Activated T-cell treated with anti-CD3 and anti-CD28 coated beads, Interleukin-2, amount 50 U/mL, for 24 hours (primary cell): ENCODE results near the gene TRHDE.
"Not testable (repeated sequence)": the region's sequence is repeated elsewhere in the genome, so short reads cannot be mapped to it uniquely, and the experiment has no call there.

Experiments
- DNase-seq: peaks from one replicate; pipeline ENCODE4 v3.0.0-alpha.2; 2020
- H3K27ac Mint-ChIP-seq: 2 replicates; pipeline ENCODE4 v1.8.0; 2020; ENCODE audit warnings: mild to moderate bottlenecking, mixed read lengths
- H3K27me3 Mint-ChIP-seq: 2 replicates; pipeline ENCODE4 v1.8.0; 2020; ENCODE audit warnings: mixed read lengths
- H3K36me3 Mint-ChIP-seq: 2 replicates; pipeline ENCODE4 v1.8.0; 2020; ENCODE audit warnings: low read depth, mixed read lengths
- H3K4me1 Mint-ChIP-seq: 2 replicates; pipeline ENCODE4 v1.8.0; 2020; ENCODE audit warnings: low read depth, mixed read lengths
- H3K4me3 Mint-ChIP-seq: 2 replicates; pipeline ENCODE4 v1.8.0; 2020; ENCODE audit warnings: mild to moderate bottlenecking, moderate library complexity, mixed read lengths
- H3K9me3 Mint-ChIP-seq: 2 replicates; pipeline ENCODE4 v1.8.0; 2020; ENCODE audit warnings: mixed read lengths

The TRHDE gene

GRCh38 chr12:72510772-72511171, 238.6 kb downstream of the TRHDE start:
- no peaks in the 10 kb centered on the region for H3K36me3 Mint-ChIP-seq
- no peak for DNase-seq
- H3K27ac Mint-ChIP-seq: no peak overlapping the region
- no peaks in the 10 kb centered on the region for H3K4me1 Mint-ChIP-seq
- H3K27me3 Mint-ChIP-seq: no peaks in the 10 kb centered on the region
- H3K4me3 Mint-ChIP-seq: no peak overlapping the region
- peaks cover 7% of the 10 kb centered on the region for H3K9me3 Mint-ChIP-seq

- no peak for DNase-seq
- Mint-ChIP-seq H3K9me3 (peaks cover 7% of the 10 kb centered on the region), H3K27ac (no peak overlapping the region), H3K27me3 (no peaks in the 10 kb centered on the region), H3K36me3 (no peaks in the 10 kb centered on the region), H3K4me1 (no peaks in the 10 kb centered on the region), H3K4me3 (no peak overlapping the region)
Observed at GRCh38 chr12:72511498-72511897, 239.3 kb downstream of the TRHDE start.

GRCh38 chr12:72511906-72512305, 239.7 kb downstream of the TRHDE start:
- Mint-ChIP-seq H3K4me1 (no peaks in the 10 kb centered on the region), H3K27me3 (no peaks in the 10 kb centered on the region), H3K36me3 (no peaks in the 10 kb centered on the region), H3K9me3 (peaks cover 6% of the 10 kb centered on the region), H3K27ac (no peak overlapping the region), H3K4me3 (no peak overlapping the region)
- no peak for DNase-seq

GRCh38 chr12:72520044-72520678, 248.0 kb downstream of the TRHDE start:
- H3K27ac Mint-ChIP-seq, DNase-seq, H3K36me3 Mint-ChIP-seq, H3K27me3 Mint-ChIP-seq, H3K4me1 Mint-ChIP-seq, H3K9me3 Mint-ChIP-seq, H3K4me3 Mint-ChIP-seq: not testable (repeated sequence)

- Mint-ChIP-seq H3K36me3 (no peaks in the 10 kb centered on the region), H3K27ac (no peak overlapping the region), H3K27me3 (no peaks in the 10 kb centered on the region), H3K4me3 (no peak overlapping the region), H3K4me1 (no peaks in the 10 kb centered on the region), H3K9me3 (peaks cover 7% of the 10 kb centered on the region)
- DNase-seq: no peak
Observed at GRCh38 chr12:72521326-72521725, 249.2 kb downstream of the TRHDE start.

GRCh38 chr12:72522411-72522810, 250.2 kb downstream of the TRHDE start:
- H3K9me3 Mint-ChIP-seq: peaks cover 10% of the 10 kb centered on the region
- H3K36me3 Mint-ChIP-seq: no peaks in the 10 kb centered on the region
- H3K4me3 Mint-ChIP-seq: no peak overlapping the region
- H3K4me1 Mint-ChIP-seq: no peaks in the 10 kb centered on the region
- no peaks in the 10 kb centered on the region for H3K27me3 Mint-ChIP-seq
- no peak for DNase-seq
- no peak overlapping the region for H3K27ac Mint-ChIP-seq

GRCh38 chr12:72523754-72524153, 251.6 kb downstream of the TRHDE start:
- Mint-ChIP-seq H3K36me3 (no peaks in the 10 kb centered on the region), H3K27me3 (no peaks in the 10 kb centered on the region), H3K9me3 (peaks cover 10% of the 10 kb centered on the region), H3K27ac (no peak overlapping the region), H3K4me1 (no peaks in the 10 kb centered on the region), H3K4me3 (no peak overlapping the region)
- no peak for DNase-seq

GRCh38 chr12:72535212-72535990, 263.2 kb downstream of the TRHDE start:
- Mint-ChIP-seq H3K4me3 (no peak overlapping the region), H3K9me3 (peaks cover 6% of the 10 kb centered on the region), H3K27ac (no peak overlapping the region), H3K4me1 (no peaks in the 10 kb centered on the region), H3K27me3 (no peaks in the 10 kb centered on the region), H3K36me3 (no peaks in the 10 kb centered on the region)
- no peak for DNase-seq

GRCh38 chr12:72540811-72541210, 268.6 kb downstream of the TRHDE start:
- H3K27me3 Mint-ChIP-seq: no peaks in the 10 kb centered on the region
- H3K27ac Mint-ChIP-seq: no peak overlapping the region
- H3K4me3 Mint-ChIP-seq: no peak overlapping the region
- H3K9me3 Mint-ChIP-seq: peaks cover 11% of the 10 kb centered on the region
- H3K4me1 Mint-ChIP-seq: no peaks in the 10 kb centered on the region
- no peak for DNase-seq
- no peaks in the 10 kb centered on the region for H3K36me3 Mint-ChIP-seq

GRCh38 chr12:72543777-72544467, 271.8 kb downstream of the TRHDE start:
- no peak for DNase-seq
- Mint-ChIP-seq H3K9me3 (peaks cover 11% of the 10 kb centered on the region), H3K27me3 (no peaks in the 10 kb centered on the region), H3K36me3 (no peaks in the 10 kb centered on the region), H3K4me1 (no peaks in the 10 kb centered on the region), H3K4me3 (no peak overlapping the region), H3K27ac (no peak overlapping the region)

- Mint-ChIP-seq H3K27me3 (no peaks in the 10 kb centered on the region), H3K36me3 (no peaks in the 10 kb centered on the region), H3K4me3 (no peak overlapping the region), H3K9me3 (peaks cover 7% of the 10 kb centered on the region), H3K27ac (no peak overlapping the region), H3K4me1 (no peaks in the 10 kb centered on the region)
- no peak for DNase-seq
Observed at GRCh38 chr12:72546106-72546505, 273.9 kb downstream of the TRHDE start.

- Mint-ChIP-seq H3K9me3 (peaks cover 12% of the 10 kb centered on the region), H3K4me3 (no peak overlapping the region), H3K4me1 (no peaks in the 10 kb centered on the region), H3K27ac (no peak overlapping the region), H3K27me3 (no peaks in the 10 kb centered on the region), H3K36me3 (no peaks in the 10 kb centered on the region)
- no peak for DNase-seq
Observed at GRCh38 chr12:72547573-72547972, 275.4 kb downstream of the TRHDE start.

- Mint-ChIP-seq H3K36me3 (no peaks in the 10 kb centered on the region), H3K9me3 (peaks cover 10% of the 10 kb centered on the region), H3K4me3 (no peak overlapping the region), H3K27me3 (no peaks in the 10 kb centered on the region), H3K4me1 (no peaks in the 10 kb centered on the region), H3K27ac (no peak overlapping the region)
- no peak for DNase-seq
Observed at GRCh38 chr12:72549184-72549583, 277.0 kb downstream of the TRHDE start.

- Mint-ChIP-seq H3K4me1 (no peaks in the 10 kb centered on the region), H3K36me3 (no peaks in the 10 kb centered on the region), H3K27ac (no peak overlapping the region), H3K27me3 (no peaks in the 10 kb centered on the region), H3K9me3 (peaks cover 6% of the 10 kb centered on the region), H3K4me3 (no peak overlapping the region)
- DNase-seq: no peak
Observed at GRCh38 chr12:72560003-72560769, 288.0 kb downstream of the TRHDE start.
